GM12801 (cell line): ENCODE results near the gene NMU.

Experiments used
- TF ChIP-seq, protein P1 (sequence below): IDR thresholded peaks from one replicate; pipeline ENCODE4 v1.5.1; 2011; ENCODE audit warnings: control low read depth; ENCODE audit not compliant: insufficient read length; ENCODE audit errors: extremely low read depth

Gene NMU, protein sequence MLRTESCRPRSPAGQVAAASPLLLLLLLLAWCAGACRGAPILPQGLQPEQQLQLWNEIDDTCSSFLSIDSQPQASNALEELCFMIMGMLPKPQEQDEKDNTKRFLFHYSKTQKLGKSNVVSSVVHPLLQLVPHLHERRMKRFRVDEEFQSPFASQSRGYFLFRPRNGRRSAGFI

DNA sequence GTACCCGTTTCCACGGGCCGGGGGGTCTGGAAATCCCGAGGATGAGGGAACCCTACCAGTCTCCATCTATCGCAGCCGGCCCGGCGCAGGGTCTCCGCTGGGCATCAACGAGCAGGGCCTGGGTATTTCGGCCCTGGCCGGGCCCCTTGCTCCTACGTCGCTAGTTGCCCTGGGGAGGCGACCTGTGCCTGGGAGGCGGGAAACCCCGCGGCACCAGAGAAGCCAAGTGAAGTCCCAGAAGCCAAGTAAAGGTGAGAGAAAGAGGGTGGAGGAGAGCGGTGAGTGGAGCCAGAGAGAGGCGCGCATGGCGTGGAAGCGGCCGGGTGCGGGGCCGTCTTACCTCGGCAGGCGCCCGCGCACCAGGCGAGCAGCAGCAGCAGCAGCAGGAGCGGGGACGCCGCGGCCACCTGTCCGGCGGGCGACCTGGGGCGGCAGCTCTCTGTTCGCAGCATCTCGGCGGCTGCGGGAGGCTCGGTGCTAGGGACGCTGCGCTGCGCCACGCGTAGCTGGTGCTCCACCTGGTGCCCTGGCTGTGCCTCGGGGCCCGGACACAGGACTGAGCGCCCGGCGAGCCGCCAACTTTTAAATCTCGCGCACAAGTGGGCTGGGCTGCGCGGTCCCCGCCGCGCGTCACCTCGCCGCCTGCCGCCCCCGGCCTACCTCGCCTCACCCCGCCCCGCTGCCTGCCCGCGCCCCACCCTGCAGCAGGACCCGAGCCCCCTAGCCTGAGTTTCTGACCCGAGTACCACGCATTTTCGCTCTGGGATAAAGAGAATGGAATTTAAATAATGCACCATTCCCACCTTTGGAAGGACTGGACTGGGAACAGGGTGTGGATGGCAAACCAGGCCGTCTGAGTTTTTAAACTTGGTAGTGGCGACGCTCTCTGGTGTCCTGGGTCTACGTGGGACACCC is at the start of gene NMU:
Gene NMU, minus strand, starts transcription at position 558 of the 915 bp plus-strand sequence. Its CDS starts 106 bp downstream, at position 452.
- TF ChIP-seq, protein P1, sequence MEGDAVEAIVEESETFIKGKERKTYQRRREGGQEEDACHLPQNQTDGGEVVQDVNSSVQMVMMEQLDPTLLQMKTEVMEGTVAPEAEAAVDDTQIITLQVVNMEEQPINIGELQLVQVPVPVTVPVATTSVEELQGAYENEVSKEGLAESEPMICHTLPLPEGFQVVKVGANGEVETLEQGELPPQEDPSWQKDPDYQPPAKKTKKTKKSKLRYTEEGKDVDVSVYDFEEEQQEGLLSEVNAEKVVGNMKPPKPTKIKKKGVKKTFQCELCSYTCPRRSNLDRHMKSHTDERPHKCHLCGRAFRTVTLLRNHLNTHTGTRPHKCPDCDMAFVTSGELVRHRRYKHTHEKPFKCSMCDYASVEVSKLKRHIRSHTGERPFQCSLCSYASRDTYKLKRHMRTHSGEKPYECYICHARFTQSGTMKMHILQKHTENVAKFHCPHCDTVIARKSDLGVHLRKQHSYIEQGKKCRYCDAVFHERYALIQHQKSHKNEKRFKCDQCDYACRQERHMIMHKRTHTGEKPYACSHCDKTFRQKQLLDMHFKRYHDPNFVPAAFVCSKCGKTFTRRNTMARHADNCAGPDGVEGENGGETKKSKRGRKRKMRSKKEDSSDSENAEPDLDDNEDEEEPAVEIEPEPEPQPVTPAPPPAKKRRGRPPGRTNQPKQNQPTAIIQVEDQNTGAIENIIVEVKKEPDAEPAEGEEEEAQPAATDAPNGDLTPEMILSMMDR: no peak

DNA sequence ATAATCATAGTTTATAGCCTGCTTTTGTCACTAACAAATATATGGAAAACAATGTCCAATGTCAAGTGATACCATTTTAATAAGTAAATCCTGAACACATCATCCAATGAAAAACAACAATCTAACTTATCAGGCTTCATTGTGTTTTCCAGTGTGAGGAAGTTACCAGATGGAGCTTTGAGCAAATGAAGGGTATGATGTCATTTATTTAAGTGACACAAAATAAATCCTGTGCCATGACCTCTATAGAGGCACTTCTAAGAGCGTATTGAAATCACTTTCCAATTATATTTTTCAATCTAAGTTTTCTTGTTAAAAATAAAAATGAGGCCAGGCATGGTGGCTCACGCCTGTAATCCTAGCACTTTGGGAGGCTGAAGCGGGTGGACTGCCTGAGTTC is 48.2 kb upstream of the NMU start:
- TF ChIP-seq, protein P1: no peak

- TF ChIP-seq, protein P1: no peak
Observed at GRCh38 chr4:55682295-55682694, 46.2 kb upstream of the NMU start.

- TF ChIP-seq, protein P1: no peak
Observed at GRCh38 chr4:55681430-55681829, 45.3 kb upstream of the NMU start.

GRCh38 chr4:55675196-55675793 is 39.2 kb upstream of the NMU start:
- TF ChIP-seq, protein P1: no peak

DNA sequence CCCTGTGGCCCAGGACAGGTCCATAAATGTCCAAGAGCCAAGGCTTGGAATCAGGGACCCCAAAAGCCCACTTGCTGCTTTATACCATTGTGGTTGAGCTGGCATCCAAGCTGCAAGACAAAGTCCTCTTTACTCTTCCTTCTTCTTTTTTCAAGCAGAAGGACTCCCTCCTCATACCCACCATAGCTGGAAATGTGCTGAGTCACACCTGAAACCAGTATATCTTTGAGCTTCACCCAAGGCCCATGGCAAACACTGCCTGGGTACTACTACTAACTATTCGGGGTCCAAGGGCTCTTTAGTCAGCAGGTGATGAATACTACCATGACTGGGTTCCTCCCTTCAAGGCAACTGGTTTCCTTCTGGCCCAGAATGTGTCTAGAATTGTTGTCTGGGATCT is 37.3 kb upstream of the NMU start:
- TF ChIP-seq, protein P1: no peak

GRCh38 chr4:55671667-55672066 is 35.6 kb upstream of the NMU start:
- TF ChIP-seq, protein P1: no peak
